ENCODE data around the gene PLCB4.

PLCB4 gene

GRCh38 chr20:9475456-9475855 lies 406.6 kb downstream of the PLCB4 start:
- DNase-seq, result no peak

- DNase-seq, result no peak
Observed at GRCh38 chr20:9476174-9476573, 407.3 kb downstream of the PLCB4 start.

DNA sequence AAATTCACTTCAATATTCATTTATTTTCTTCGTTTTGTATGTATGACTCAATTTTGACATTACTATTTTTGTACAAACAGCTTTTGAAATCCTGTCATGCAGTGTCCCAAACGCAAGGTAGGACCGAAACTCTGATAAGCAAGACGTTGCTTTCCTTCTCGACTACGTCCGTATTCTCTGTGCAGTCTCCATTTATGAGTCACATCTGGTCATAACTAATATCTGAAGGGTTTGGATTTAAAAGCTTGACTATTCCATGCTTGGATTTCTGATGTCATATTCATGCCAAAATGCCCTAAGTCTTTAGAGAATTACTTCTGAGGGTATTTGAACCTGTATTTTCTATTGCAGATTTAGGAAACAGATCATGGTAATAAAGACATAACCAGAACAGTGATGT lies 407.8 kb downstream of the PLCB4 start:
- DNase-seq, result no peak

DNA sequence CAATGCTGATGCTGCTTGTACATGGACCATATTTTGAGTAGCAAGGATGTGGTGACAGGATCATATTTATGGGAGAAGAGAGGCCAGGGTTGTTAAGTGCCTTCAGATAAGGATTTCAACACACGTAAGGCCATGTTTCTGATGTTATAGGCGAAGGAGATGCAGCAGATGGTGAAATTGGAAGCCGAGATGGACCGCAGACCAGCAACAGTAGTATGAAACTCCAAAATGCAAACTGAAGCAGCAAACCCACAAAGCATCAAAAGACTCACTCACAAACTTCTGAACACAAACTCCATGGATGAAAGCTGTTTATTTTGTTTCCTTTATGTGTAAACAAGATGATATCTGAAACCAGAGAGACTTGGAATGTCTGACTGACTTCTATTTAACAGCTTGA lies 409.9 kb downstream of the PLCB4 start:
- no peak for DNase-seq

DNA sequence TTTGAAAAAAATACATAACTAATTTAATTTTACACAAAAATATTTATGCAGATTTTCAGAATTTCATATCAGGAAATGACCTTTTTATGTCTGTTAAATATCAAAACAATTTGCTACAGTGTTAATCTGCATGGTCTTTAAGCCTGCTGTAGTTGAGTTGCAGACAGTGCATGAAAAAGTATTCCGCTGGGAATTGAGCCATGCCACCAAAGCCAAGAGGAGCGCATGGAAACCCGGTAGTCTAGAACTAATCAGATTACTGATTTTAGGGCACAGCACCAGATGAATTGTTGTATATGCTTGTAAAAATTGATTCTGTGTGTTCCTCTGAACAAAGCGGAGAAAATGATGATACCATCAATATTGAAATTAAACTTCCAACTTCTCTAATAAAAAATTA lies 411.2 kb downstream of the PLCB4 start:
- DNase-seq, result no peak

DNA sequence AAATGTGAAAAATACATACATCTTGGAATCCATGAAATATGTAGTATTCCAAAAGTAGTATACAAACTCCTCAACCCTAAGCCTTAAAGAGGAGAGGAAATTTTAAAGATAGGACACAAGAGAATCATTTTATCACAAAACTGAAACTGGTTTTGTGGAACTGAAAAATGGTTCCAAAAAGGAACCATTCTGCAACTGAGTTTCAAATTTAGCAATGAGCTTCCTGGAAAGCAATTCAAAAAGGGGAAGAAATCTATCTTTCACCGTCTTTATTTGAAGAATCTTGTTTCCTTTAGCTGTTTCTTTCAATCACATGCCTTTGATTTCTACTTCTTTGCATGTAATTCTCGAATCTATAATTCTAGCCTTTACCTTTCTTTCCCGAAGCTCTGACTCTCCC lies 413.3 kb downstream of the PLCB4 start:
- no peak for DNase-seq

GRCh38 chr20:9483131-9483530 lies 414.2 kb downstream of the PLCB4 start:
- no peak for DNase-seq

DNA sequence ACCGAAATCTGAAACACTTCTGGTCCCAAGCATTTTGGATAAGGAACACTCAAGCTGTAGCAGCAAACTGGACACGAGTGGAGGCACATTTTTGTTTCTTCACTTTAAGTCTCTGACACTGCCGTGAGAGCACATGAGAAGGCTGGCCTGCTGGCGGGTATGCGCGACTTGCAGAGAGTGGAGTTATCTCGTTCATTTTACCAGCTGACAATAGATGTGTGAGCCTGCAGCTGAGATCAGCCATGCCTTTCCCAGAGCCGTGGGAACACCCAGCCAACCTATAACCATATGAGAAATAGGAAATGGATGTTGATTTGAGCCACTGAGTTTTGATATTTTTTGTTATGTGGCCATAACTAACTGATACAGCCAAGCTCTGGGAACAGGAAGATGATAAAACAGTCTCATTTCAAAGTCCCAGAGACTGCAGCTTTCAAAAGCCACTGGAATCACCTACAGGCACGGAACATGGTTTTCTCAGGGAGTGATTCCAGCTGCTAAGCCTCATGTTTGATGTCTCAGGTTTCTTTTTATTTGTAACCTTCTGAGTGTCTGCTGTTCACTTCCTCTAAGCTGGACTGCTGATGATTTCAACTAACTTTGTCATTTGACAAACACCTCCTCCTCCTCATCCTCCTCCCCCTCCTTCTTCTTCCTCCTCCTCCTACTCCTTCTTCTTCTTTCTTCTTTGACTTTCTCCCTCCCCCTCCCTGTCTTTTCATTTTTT lies 416.9 kb downstream of the PLCB4 start:
- DNase-seq, result no peak

- no peak for DNase-seq
Observed at GRCh38 chr20:9487231-9487630, 418.3 kb downstream of the PLCB4 start.

DNA sequence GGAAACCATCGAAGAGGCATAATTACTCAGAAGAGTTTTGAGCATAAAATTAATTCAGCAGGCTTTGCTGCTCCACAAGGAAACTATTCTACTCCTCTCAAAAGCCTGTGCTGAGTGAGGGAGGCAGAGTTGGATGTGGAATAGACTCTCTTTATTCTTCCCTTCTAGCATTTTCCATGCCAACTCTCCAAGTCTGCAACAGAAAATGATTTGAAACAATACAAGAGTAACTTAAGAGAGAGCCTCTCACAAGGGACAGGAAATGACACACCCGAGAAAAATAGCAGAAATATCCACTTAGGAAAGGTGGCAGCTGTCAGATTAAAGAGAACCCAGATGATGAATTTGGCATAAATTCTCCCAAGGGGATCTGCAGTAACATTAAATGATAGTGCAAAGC lies 419.2 kb downstream of the PLCB4 start:
- no peak for DNase-seq

GRCh38 chr20:9490161-9490560 lies 421.3 kb downstream of the PLCB4 start:
- no peak for DNase-seq

- DNase-seq, result no peak
Observed at GRCh38 chr20:9490631-9491030, 421.7 kb downstream of the PLCB4 start.

DNA sequence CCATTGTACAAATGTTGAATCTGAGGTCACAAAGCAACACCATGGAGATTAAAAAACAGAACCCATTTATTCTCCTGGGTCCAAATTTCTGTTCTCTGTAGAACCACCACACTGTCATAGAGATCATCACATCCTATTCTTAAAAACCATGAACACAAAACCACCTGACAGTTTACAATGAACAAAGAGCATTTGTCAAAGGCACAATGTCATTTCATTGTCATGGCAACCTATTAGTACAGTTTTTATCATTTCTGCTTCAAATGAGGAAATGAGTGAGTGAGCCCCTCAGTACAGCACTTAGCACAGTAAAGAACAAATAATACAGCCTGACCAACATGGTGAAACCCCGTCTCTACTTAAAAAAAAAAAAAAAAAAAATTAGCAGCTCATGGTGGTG lies 422.4 kb downstream of the PLCB4 start:
- no peak for DNase-seq

DNA sequence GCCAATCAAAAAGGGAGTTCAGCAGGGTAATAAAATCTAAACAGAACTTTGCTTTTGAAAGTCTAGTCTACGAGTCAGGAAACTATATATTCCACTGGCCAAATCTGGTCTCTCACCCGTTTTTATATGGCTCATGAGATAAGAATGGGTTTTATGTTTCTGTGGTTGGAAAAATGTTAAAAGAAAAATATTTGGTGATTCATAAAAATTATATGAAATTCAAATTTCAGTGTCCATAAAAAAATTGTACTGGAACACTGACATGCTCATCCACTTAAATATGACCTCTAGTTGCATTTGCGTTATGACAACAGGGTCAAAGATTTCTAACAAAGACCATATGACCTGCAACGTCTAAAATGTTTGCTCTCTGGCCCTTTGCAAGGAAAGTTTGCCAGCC lies 423.2 kb downstream of the PLCB4 start:
- no peak for DNase-seq

DNA sequence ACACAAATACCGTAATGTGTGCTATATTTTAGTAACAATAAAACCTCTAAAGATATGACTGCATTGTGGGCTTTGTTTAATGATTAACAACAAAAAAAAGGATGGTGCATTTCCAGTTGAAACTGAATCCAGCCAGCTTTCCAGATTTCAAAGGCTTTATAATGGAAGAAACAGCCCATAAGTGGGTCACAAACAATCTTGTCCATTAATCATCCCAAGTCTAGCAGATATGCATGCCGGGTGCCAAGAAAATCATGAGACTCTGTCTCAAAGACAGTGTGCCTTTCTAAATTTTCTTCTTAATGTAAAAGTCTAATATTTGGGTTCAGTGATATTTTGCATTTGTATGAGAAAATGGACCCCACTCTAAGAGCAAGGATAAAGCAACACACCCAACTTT lies 424.9 kb downstream of the PLCB4 start:
- DNase-seq, result no peak

GRCh38 chr20:9495701-9496100 lies 426.8 kb downstream of the PLCB4 start:
- DNase-seq, result no peak

- DNase-seq, result no peak
Observed at GRCh38 chr20:9496155-9496554, 427.3 kb downstream of the PLCB4 start.

DNA sequence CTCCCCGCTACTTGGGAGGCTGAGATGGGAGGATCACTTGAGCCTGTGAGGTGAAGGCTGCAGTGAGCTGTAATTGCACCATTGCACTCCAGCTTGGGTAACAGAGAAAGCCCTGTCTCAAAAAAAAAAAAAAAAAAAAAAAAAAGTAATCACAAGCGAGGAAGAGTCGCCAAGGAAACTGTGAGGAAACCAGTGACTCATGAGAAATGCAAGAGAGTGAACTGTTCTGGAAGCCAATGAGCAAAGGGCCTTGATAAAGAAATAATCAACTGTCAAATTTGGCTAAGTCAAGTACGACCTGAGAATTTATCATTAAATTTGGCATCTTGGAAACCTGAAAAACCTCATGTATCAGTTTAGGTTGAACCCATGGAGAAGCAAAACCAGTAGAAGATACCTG lies 429.4 kb downstream of the PLCB4 start:
- no peak for DNase-seq

GRCh38 chr20:9499126-9499899 lies 430.4 kb downstream of the PLCB4 start:
- DNase-seq, result no peak

GRCh38 chr20:9500121-9500520 lies 431.2 kb downstream of the PLCB4 start:
- DNase-seq, result no peak

GRCh38 chr20:9501473-9501872 lies 432.6 kb downstream of the PLCB4 start:
- DNase-seq, result no peak

- DNase-seq, result no peak
Observed at GRCh38 chr20:9503526-9504245, 434.8 kb downstream of the PLCB4 start.

GRCh38 chr20:9506280-9506821 lies 437.5 kb downstream of the PLCB4 start:
- no peak for DNase-seq

GRCh38 chr20:9506964-9507369 lies 438.1 kb downstream of the PLCB4 start:
- DNase-seq, result no peak

Measured in stimulated activated CD8-positive, alpha-beta memory T cell treated with anti-CD3 and anti-CD28 coated beads, Interleukin-4, amount 100 ng/mL, for 48 hours (primary cell).